GDM1 (cell line): ENCODE data around the gene MOB1B.

ENCODE experiments used
- DNase-seq: peaks from one replicate; lab custom pipeline; 2025; lab: John Stamatoyannopoulos, UW

The MOB1B gene

GRCh38 chr4:70914631-70915030, 12.5 kb downstream of the MOB1B start:
- DNase-seq: no peak

GRCh38 chr4:70915036-70915815, 13.1 kb downstream of the MOB1B start:
- no peak for DNase-seq

- no peak for DNase-seq
These were observed 13.8 kb downstream of the MOB1B start for GRCh38 chr4:70915874-70916559.

GRCh38 chr4:70920592-70920991, 18.4 kb downstream of the MOB1B start:
- DNase-seq: no peak

- DNase-seq: no peak
These were observed 23.2 kb downstream of the MOB1B start for GRCh38 chr4:70925418-70925817.

GRCh38 chr4:70925899-70926635, 23.9 kb downstream of the MOB1B start:
- DNase-seq: no peak

GRCh38 chr4:70927502-70928137, 25.5 kb downstream of the MOB1B start:
- DNase-seq: no peak

- no peak for DNase-seq
These were observed 28.5 kb downstream of the MOB1B start for GRCh38 chr4:70930530-70931256.

GRCh38 chr4:70931347-70931746, 29.2 kb downstream of the MOB1B start:
- DNase-seq: no peak

GRCh38 chr4:70932984-70933383, 30.8 kb downstream of the MOB1B start:
- DNase-seq: no peak

GRCh38 chr4:70935038-70935695, 33.0 kb downstream of the MOB1B start:
- DNase-seq: no peak

- no peak for DNase-seq
These were observed 34.1 kb downstream of the MOB1B start for GRCh38 chr4:70936200-70936787.

GRCh38 chr4:70938086-70938485, 35.9 kb downstream of the MOB1B start:
- DNase-seq: no peak

- DNase-seq: no peak
These were observed 38.0 kb downstream of the MOB1B start for GRCh38 chr4:70940134-70940533.

- no peak for DNase-seq
These were observed 40.9 kb downstream of the MOB1B start for GRCh38 chr4:70943114-70943513.

GRCh38 chr4:70945046-70945445, 42.9 kb downstream of the MOB1B start:
- DNase-seq: no peak

- DNase-seq: no peak
These were observed 43.4 kb downstream of the MOB1B start for GRCh38 chr4:70945452-70946055.

GRCh38 chr4:70946939-70947338, 44.8 kb downstream of the MOB1B start:
- no peak for DNase-seq

- no peak for DNase-seq
These were observed 46.6 kb downstream of the MOB1B start for GRCh38 chr4:70948665-70949260.

- DNase-seq: no peak
These were observed 51.9 kb downstream of the MOB1B start for GRCh38 chr4:70954032-70954431.
